ENCODE results near the gene ZNF462.

The ZNF462 gene

DNA sequence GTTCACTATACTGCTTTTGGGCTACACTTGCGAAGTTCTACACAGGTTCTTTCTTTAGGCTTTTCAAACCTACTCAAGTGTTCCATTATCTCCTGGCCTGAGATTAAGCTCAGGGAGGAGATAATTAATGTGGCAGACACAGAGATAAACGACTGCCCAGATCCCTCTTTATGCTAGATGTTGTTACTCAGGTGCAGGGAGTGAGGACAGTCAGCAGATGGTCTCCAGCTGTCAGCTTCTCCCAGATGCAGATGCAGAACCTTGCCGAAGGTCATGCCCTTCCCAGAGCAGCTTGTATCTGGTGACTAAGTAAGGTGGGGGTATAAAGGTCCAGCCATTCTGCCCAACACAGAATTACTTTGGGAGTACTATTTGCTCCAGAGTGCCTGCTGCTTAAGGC lies 166.2 kb downstream of the ZNF462 start:
- TF ChIP-seq, protein P1, sequence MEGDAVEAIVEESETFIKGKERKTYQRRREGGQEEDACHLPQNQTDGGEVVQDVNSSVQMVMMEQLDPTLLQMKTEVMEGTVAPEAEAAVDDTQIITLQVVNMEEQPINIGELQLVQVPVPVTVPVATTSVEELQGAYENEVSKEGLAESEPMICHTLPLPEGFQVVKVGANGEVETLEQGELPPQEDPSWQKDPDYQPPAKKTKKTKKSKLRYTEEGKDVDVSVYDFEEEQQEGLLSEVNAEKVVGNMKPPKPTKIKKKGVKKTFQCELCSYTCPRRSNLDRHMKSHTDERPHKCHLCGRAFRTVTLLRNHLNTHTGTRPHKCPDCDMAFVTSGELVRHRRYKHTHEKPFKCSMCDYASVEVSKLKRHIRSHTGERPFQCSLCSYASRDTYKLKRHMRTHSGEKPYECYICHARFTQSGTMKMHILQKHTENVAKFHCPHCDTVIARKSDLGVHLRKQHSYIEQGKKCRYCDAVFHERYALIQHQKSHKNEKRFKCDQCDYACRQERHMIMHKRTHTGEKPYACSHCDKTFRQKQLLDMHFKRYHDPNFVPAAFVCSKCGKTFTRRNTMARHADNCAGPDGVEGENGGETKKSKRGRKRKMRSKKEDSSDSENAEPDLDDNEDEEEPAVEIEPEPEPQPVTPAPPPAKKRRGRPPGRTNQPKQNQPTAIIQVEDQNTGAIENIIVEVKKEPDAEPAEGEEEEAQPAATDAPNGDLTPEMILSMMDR (IDR thresholded peaks at IDR 0.05; ENCODE audit: low read depth, low read length) = no peak
- DNase-seq (ENCODE audit: extremely low read depth, low read depth) = no peak

DNA sequence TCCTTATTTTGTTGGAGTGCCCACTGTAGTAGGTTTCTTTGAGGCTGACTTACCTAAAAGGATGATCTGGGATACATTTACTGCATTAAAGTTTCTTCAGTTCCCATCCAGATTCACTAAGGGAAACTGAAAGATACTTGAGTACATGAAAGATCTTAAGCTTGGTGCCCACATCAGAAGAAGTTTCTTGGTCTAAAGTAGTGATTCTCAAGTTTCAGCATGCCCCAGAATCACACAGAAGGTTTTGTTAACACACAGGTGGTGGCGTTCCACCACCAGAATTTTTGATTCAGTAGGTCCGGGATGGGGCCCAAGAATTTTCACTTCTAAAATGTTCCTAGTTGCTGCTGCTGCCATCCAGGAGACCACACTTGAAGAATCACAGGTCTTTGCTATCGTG lies 171.0 kb downstream of the ZNF462 start:
- no peak for DNase-seq (ENCODE audit: extremely low read depth, low read depth)
- TF ChIP-seq, protein P1 (IDR thresholded peaks at IDR 0.05; ENCODE audit: low read depth, low read length) = no peak

DNA sequence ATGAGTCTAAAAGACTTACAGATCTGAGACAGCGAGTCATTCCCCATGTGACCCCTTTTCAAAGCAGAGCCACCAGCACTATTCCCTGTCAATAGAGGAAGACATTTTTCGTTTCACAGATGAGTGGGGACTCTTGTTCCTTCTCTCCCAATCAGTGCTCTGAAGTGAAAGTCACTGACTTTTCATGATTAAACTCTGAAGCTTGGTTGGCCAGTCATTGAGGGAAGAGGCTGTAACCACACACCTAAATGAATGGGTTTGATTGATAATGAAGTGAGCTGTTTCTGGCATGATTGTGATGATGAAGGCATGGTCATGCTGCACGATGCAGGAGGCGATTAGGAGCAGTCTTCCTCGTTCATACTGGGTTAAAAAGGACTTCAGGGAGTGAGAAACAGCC lies 171.9 kb downstream of the ZNF462 start:
- TF ChIP-seq, protein P1 (IDR thresholded peaks at IDR 0.05; ENCODE audit: low read depth, low read length) = no peak
- DNase-seq (ENCODE audit: extremely low read depth, low read depth) = no peak

DNA sequence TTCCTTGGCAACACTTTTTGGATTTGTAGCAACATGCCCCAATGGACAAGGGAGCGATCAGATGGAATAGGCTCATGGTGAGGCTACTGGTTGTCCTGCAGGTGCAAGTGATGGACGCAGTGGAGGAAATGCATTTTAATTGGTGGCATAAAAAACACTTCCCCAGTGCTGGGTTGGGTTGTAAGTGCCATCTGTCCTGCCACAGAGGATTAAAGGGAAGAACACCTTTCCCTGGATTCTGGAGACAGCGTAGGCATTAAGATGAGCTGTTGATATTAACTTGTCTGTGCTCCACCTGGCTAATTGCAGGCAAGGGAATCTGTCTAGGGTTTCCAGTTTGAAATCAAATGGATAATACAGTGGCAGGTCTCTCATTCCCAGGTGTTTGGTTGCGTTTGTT lies 173.4 kb downstream of the ZNF462 start:
- TF ChIP-seq, protein P1 (IDR thresholded peaks at IDR 0.05; ENCODE audit: low read depth, low read length) = no peak
- no peak for DNase-seq (ENCODE audit: extremely low read depth, low read depth)

DNA sequence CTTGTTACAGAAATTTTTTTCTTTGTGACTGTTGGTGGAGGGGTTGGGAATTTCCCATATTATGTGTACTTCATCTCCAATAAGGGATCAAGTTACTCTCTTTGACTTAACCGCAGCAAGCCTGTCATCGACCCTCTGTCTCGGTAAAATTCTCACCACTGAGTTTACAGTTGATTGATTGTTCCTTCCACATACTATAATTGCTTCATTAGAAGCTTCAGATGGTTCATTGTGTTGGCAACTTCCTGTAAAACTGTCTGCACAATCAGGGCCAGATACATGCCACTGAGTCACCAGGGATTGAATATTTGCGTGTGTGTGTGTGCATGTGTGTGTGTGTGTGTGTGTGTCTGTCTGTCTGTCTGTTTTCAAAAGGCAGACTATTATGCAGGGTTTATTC lies 176.6 kb downstream of the ZNF462 start:
- no peak for DNase-seq (ENCODE audit: extremely low read depth, low read depth)
- TF ChIP-seq, protein P1 (IDR thresholded peaks at IDR 0.05; ENCODE audit: low read depth, low read length) = no peak

DNA sequence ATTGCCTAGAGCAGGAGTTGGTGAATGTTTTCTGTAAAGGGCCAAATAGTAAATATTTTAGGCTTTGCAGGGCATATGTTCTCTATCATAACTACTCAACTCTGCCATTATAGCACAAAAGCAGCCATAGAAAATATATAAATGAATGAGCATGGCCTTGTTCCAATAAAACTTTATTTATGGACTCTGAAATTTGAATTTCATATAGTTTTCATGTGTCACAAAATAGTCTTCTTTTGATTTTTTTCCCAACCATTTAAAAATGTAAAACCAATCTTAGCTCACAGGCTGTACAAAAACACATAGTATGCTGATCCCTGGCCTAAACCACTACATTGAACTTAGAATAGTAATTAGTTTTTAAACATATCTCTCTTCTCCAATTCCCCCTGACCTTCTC lies 179.6 kb downstream of the ZNF462 start:
- TF ChIP-seq, protein P1 (IDR thresholded peaks at IDR 0.05; ENCODE audit: low read depth, low read length) = no peak

DNA sequence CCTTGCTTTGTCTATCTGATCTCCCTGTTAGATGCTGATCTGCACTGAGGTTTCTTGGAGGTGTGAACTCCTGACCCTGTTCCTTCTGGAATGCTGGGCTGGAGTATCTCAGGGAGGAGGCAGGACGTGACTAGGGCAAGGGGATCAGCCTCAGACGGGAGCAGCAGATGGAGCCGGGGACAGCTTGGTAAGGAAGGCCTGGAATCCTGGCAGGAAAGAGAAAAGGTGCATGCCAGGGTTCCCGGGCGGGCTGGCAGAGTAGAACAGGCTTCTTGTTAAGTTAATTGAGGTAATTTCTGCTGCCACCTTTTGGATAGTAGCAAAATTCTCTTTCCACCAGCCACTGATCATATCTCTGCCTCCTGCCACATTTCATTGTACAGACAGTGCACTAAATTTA lies 180.9 kb downstream of the ZNF462 start:
- TF ChIP-seq, protein P1 (IDR thresholded peaks at IDR 0.05; ENCODE audit: low read depth, low read length) = no peak
- DNase-seq (ENCODE audit: extremely low read depth, low read depth) = no peak

More for the DNA sequence above, 179.6 kb downstream of the ZNF462 start:
- no peak for DNase-seq (ENCODE audit: extremely low read depth, low read depth)
